Right kidney (tissue), 1 donor: ENCODE results near the gene PREX1.

Experiments
- DNase-seq: peaks from one replicate; pipeline ENCODE4 v3.0.0-alpha.2; 2016

Gene PREX1

GRCh38 chr20:48716541-48716940 is 111.3 kb downstream of the PREX1 start:
- no peak for DNase-seq

- no peak for DNase-seq
Observed at GRCh38 chr20:48716086-48716485, 111.7 kb downstream of the PREX1 start.

GRCh38 chr20:48714764-48715163 is 113.0 kb downstream of the PREX1 start:
- no peak for DNase-seq

GRCh38 chr20:48711696-48712464 is 115.9 kb downstream of the PREX1 start:
- no peak for DNase-seq

GRCh38 chr20:48711044-48711428 is 116.8 kb downstream of the PREX1 start:
- no peak for DNase-seq

GRCh38 chr20:48710341-48711043 is 117.3 kb downstream of the PREX1 start:
- no peak for DNase-seq

GRCh38 chr20:48709744-48710143 is 118.1 kb downstream of the PREX1 start:
- no peak for DNase-seq

GRCh38 chr20:48709058-48709691 is 118.6 kb downstream of the PREX1 start:
- DNase-seq: no peak

- no peak for DNase-seq
Observed at GRCh38 chr20:48708630-48709029, 119.2 kb downstream of the PREX1 start.

- DNase-seq: no peak
Observed at GRCh38 chr20:48708116-48708515, 119.7 kb downstream of the PREX1 start.

GRCh38 chr20:48706710-48707365 is 121.0 kb downstream of the PREX1 start:
- no peak for DNase-seq

GRCh38 chr20:48706116-48706656 is 121.6 kb downstream of the PREX1 start:
- no peak for DNase-seq

GRCh38 chr20:48705240-48706115 is 122.3 kb downstream of the PREX1 start:
- DNase-seq: no peak

GRCh38 chr20:48704761-48705160 is 123.0 kb downstream of the PREX1 start:
- DNase-seq: no peak

GRCh38 chr20:48703511-48704219 is 124.1 kb downstream of the PREX1 start:
- DNase-seq: no peak

GRCh38 chr20:48703107-48703506 is 124.7 kb downstream of the PREX1 start:
- no peak for DNase-seq

- no peak for DNase-seq
Observed at GRCh38 chr20:48702455-48702913, 125.3 kb downstream of the PREX1 start.

GRCh38 chr20:48701702-48702101 is 126.1 kb downstream of the PREX1 start:
- DNase-seq: no peak

- DNase-seq: no peak
Observed at GRCh38 chr20:48698507-48699267, 129.1 kb downstream of the PREX1 start.
